NCI-H2107 (cell line): Measurements from ENCODE around the gene ZNF425.
A peak's percentile ranks its signal among the peaks of the same experiment; 100 is the strongest.
"Not testable (repeated sequence)": the region's sequence is repeated elsewhere in the genome, so short reads cannot be mapped to it uniquely, and the experiment has no call there.

Experiments
- DNase-seq: peaks from one replicate; lab custom pipeline; 2025; lab: John Stamatoyannopoulos, UW

ZNF425 gene

DNA sequence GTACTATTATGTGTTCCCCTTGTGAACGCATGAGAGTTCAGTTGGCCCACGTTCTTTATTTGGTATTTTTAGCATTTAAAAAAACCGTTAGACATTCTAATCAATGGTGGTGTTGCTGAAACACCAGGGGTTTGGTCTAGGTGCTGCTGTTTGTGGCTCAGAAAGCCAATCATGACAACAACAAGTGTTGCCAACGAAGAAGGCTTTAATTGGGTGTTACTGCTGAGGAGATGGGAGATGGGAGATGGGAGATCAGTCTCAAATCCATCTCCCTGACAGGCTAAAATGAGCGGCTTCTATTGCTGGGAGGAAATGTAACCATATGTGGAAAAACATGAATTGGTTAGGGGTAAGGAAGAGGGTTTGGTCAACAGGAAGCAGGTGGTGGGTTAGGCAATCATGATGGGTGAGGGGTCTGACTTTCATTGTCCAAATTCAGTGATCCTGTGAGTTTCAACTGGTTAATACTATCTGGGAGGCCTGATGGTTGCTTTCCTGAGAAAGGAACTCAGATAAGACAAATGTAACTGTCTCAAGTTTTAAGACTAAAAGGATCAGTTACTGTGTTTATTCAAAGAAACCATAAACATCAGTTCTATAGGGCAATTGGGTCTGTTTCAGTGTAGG lies 4.6 kb upstream of the ZNF425 start:
- no peak for DNase-seq

- DNase-seq = peak; percentile 17
Measured at GRCh38 chr7:149126662-149127266, 640 bp upstream of the ZNF425 start.

GRCh38 chr7:149125189-149125862 lies 798 bp downstream of the ZNF425 start:
- no peak for DNase-seq

GRCh38 chr7:149109969-149110368 lies 16.2 kb downstream of the ZNF425 start:
- no peak for DNase-seq

DNA sequence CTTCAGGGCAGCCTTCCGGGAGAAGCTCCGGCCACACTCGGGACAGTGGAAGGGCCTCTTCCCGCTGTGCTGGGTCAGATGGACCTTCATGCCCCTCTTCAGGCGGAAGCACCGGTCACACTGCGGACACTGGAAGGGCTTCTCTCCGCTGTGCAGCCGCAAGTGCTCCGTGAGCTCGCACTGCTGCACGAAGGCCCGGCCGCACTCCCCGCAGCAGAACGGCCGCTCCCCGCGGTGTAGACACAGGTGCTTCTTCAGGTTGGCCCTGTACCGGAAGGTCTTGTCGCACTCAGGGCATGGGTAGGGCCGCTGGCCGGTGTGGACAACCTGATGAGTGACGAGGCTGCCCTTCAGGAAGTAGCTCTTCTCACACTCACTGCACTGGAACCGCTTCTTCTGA lies 21.4 kb downstream of the ZNF425 start:
- no peak for DNase-seq

DNA sequence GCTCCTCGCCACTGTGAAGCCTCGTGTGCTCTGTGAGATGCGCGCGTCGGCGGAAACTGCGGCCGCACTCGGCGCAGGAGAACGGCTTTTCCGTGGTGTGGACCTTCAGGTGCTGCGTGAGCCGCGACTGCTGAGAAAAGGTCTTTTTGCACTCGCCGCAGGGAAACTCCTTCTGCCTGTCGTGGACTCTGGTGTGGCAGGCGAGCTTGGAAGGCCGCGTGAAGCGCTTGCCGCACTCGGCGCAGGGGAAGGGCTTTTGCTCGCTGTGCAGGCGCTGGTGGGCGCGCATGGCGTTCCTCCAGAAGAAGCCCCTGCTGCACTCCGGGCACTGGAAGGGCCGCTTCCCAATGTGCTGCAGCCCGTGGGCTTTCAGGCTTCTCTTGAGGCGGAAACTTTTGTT lies 21.9 kb downstream of the ZNF425 start:
- no peak for DNase-seq

GRCh38 chr7:149103424-149103823 lies 22.7 kb downstream of the ZNF425 start:
- DNase-seq = no peak

DNA sequence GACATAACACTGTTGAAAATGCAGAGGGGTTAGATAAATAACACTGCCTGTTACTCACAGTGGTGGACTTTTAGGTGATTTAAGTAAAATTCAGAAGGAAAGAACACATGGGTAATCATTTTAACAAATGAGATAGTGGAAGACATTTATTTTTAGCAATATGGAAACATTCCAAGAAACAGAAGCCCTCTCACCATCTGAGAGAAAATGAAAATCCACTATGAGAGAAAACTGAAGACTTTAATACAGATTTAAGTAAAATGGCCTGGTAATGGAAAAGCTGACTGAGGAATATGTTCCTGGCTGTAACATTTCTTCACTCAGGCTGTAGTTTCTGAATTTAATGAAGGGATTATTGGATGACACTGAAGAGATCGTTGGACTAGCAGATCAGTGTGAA lies 23.5 kb downstream of the ZNF425 start:
- no peak for DNase-seq

GRCh38 chr7:149100821-149101220 lies 25.3 kb downstream of the ZNF425 start:
- no peak for DNase-seq

- no peak for DNase-seq
Measured at GRCh38 chr7:149099058-149099457, 27.1 kb downstream of the ZNF425 start.

GRCh38 chr7:149097088-149097487 lies 29.0 kb downstream of the ZNF425 start:
- DNase-seq = no peak

DNA sequence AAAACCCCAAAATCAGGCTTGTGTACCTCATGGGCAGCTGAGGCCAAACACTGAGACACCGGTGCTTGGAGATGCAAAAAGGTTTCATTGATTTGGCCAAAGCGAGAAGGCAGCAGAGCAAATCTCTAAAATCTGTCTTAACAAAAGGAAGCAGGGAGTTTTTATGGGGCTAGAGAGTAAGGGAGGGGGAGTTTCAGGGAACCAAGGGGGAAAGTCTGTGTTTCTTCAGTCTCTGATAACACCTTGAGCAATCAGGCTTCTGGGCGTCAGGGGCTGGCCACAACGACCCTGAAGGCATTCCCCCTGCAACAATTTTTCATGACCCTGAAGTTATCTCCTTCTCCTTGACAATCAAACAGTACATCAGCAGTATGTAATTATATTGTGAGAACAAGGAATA lies 32.9 kb downstream of the ZNF425 start:
- DNase-seq = no peak

DNA sequence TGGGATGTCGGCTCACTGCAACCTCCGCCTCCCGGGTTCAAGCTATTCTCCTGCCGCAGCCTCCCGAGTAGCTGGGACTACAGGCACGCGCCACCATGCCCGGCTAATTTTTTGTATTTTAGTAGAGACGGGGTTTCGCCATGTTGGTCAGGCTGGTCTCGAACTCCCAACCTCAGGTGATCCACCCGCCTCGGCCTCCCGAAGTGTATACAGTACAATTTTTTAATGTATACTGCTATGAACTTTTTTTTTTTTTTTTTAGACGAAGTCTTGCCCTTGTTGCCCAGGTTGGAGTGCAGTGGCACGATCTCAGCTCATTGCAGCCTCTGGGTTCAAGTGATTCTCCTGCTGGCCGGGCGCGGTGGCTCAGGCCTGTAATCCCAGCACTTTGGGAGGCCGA lies 33.9 kb downstream of the ZNF425 start:
- not testable (repeated sequence) for DNase-seq

DNA sequence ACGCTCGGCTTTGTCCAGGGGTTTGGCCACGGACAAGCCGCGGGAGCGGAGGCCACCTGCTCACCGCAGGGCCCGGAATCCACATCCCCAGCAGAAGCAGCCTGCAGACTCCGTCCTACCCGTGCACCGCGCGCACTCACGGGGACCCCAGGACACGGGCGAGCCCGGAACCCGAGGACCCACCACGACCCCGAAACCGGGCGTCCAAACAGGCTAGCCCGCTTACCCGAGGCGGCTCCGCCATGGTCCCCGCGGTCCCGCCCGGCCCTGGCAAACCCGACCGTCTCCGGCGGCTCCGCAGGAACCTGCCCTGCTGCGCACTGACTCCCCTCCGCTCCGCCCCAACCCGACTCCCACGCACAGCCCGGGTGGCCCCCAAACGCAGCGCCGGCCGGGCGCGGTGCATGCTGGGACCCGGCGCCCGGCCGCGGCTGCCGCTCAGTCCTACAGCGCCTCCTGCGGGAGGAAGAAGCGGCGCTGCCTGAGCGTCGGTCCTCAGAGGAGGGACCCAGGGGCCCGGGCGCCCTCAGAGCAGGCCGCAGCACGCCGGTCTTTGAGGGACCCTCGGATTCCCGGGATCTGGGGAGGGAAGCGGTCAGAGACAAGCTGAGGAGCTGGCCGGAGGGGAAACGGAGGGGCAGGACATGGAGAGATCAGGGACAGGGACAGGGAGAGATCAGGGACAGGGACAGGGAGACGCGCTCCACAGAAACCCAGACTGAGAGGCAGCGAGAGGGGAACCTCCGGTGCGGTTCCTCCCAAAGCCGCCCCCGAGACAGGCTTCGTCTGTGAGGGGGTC lies 35.5 kb downstream of the ZNF425 start, which contains the start of gene ZNF786:
ZNF786 (minus strand) TSS at position 322 of the 799 bp plus-strand sequence; CDS start at position 244, 78 bp downstream.
- DNase-seq = peak; percentile 89

- DNase-seq = no peak
Measured at GRCh38 chr7:149087376-149087775, 38.7 kb downstream of the ZNF425 start.

DNA sequence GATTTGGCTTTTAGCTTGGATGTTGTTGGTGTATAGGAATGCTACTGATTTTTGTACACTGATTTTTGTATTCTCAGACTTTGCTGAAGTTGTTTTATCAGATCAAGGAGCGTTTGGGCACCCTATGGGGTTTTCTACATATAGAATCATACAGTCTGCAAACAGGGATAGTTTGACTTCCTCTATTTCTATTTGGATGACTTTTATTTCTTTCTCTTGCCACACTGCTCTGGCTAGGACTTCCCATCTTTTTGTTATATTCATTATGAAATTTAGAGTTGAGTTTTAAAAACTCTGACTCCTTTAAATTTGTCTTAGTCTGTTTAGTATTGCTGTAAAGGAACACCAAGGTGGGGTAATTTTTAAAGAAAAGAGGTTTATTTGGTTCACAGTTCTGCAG lies 40.3 kb downstream of the ZNF425 start:
- no peak for DNase-seq

DNA sequence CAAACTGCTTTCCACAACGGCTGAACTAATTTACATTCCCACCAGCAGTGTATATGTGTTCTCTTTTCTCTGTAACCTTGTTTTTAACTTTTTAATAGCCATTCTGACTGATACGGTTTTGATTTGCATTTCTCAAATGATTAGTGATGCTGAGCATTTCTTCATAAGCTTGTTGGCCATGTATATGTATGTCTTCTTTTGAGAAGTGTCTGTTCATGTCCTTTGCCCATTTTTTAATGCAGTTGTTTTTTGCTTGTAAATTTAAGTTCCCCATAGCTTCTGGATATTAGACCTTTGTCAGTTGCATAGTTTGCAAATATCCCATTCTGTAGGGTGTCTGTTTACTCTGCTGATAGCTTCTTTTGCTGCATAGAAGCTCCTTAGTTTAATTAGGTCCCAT lies 41.7 kb downstream of the ZNF425 start:
- no peak for DNase-seq

GRCh38 chr7:149081914-149082313 lies 44.2 kb downstream of the ZNF425 start:
- no peak for DNase-seq

DNA sequence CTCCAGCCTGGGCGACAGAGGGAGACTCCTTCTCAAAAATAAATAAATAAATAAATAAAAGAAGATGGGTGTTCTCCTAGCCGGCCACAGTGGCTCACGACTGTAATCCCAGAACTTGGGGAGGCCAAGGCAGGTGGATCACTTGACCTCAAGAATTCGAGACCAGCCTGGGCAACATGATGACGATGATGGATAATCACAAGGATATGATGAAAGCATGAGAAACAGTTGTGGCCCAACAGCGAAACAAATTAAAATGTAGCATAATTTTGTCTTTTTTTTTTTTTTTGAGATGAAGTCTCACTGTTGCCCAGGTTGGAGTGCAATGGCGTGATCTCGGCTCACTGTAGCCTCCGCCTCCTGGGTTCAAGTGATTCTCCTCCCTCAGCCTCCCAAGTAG lies 48.5 kb downstream of the ZNF425 start:
- DNase-seq = no peak

GRCh38 chr7:149075286-149075685 lies 50.8 kb downstream of the ZNF425 start:
- DNase-seq = no peak

GRCh38 chr7:149074116-149074885 lies 51.8 kb downstream of the ZNF425 start:
- DNase-seq = no peak

- DNase-seq = no peak
Measured at GRCh38 chr7:149072438-149072775, 53.7 kb downstream of the ZNF425 start.
